ENCODE results near the gene TXNDC16.
A peak's percentile ranks its signal among the peaks of the same experiment; 100 is the strongest.

GRCh38 chr14:52399921-52400595, 152.2 kb downstream of the TXNDC16 start:
- peak in 2 of 4 experiments; percentile 11 to 25 for TF ChIP-seq CTCF (IDR thresholded peaks at IDR 0.05)
- no peak for TF ChIP-seq POLR2A (IDR thresholded peaks at IDR 0.05)
